K562 (cell line): Measurements from ENCODE around the gene HEXIM1. TPM values are rescaled to one million over a fixed set of nuclear protein-coding genes. Genes with fewer than 3 reads are reported as not detected.

ENCODE experiments used
- BRD4 ChIP-seq: fragments of 200-600 bp; sonication (generic); IDR thresholded peaks from 2 replicates; pipeline ENCODE4 v1.6.1; 2017; ENCODE audit warnings: inconsistent platforms
- CBFA2T2 ChIP-seq: fragments of 450-650 bp; conservative IDR thresholded peaks from 2 replicates; pipeline ENCODE4 v1.6.1; 2017; ENCODE audit warnings: mild to moderate bottlenecking
- DACH1 ChIP-seq: fragments of 450-650 bp; IDR thresholded peaks from 2 replicates; pipeline ENCODE4 v1.6.1; 2018; ENCODE audit not compliant: partially characterized antibody
- ETS2 ChIP-seq: IDR thresholded peaks from 2 replicates; pipeline ENCODE4 v1.6.1; 2016; ENCODE audit warnings: borderline replicate concordance, missing genetic modification characterization, mild to moderate bottlenecking, moderate library complexity, missing compliant biosample characterization; ENCODE audit not compliant: poor library complexity, severe bottlenecking
- GTF2B ChIP-seq: IDR thresholded peaks from 2 replicates; pipeline ENCODE4 v1.6.1; 2011; ENCODE audit not compliant: insufficient read length; ENCODE audit errors: extremely low read depth
- HDAC3 ChIP-seq: fragments of 450-650 bp; IDR thresholded peaks from 2 replicates; pipeline ENCODE4 v1.6.1; 2018; ENCODE audit warnings: borderline replicate concordance, mild to moderate bottlenecking, moderate library complexity; ENCODE audit not compliant: partially characterized antibody
- HNRNPL ChIP-seq: fragments of 200-400 bp; formaldehyde crosslinking; IDR thresholded peaks from 2 replicates; pipeline ENCODE4 v1.6.1; 2017; ENCODE audit warnings: low read depth, mild to moderate bottlenecking, low read length
- JUNB ChIP-seq: fragments of 450-650 bp; formaldehyde crosslinking; conservative IDR thresholded peaks from 2 replicates; pipeline ENCODE4 v1.4.0; 2020; ENCODE audit warnings: mild to moderate bottlenecking
- KDM2B ChIP-seq: fragments of 250-450 bp; sonication (Bioruptor Pico); IDR thresholded peaks from 2 replicates; pipeline ENCODE4 v1.8.0; 2021; ENCODE audit warnings: mild to moderate bottlenecking, moderate library complexity
- KHSRP ChIP-seq: fragments of 450-650 bp; IDR thresholded peaks from 2 replicates; pipeline ENCODE4 v1.6.1; 2017
- MYBL2 ChIP-seq, 2 experiments: fragments of 450-650 bp in 1 of 2; sonication (generic) in 1 of 2; formaldehyde crosslinking in 1 of 2; IDR thresholded peaks; 2 replicates each; pipeline versions ENCODE4 v1.6.1 to v1.8.1; 2017 to 2022; ENCODE audit warnings: borderline replicate concordance in 1 of 2, inconsistent platforms in 1 of 2, low read depth in 1 of 2, mild to moderate bottlenecking in 1 of 2, missing genetic modification reagents in 1 of 2, moderate library complexity in 1 of 2
- PHF8 ChIP-seq: fragments of 200-600 bp; sonication (generic); IDR thresholded peaks from 2 replicates; pipeline ENCODE4 v1.6.1; 2012; ENCODE audit warnings: mixed run types, mild to moderate bottlenecking, inconsistent platforms, low read length, moderate library complexity, borderline replicate concordance
- PRMT5 ChIP-seq: sonication (generic); formaldehyde crosslinking; IDR thresholded peaks from 2 replicates; pipeline ENCODE4 v1.5.0; 2020; ENCODE audit warnings: missing genetic modification reagents
- RBBP5 ChIP-seq: fragments of 200-600 bp; sonication (generic); IDR thresholded peaks from 2 replicates; pipeline ENCODE4 v1.6.1; 2012; ENCODE audit warnings: borderline replicate concordance, mild to moderate bottlenecking, low read length, control low read depth, inconsistent platforms; ENCODE audit not compliant: insufficient read depth, poor library complexity, severe bottlenecking
- SAP30 ChIP-seq: fragments of 200-600 bp; sonication (generic); IDR thresholded peaks from 2 replicates; pipeline ENCODE4 v1.6.1; 2012; ENCODE audit warnings: borderline replicate concordance, low read depth, mild to moderate bottlenecking, moderate library complexity, low read length, control low read depth, inconsistent platforms; ENCODE audit not compliant: insufficient read depth, poor library complexity, severe bottlenecking
- SPI1 ChIP-seq: IDR thresholded peaks from 2 replicates; pipeline ENCODE4 v1.6.1; 2011; ENCODE audit warnings: low read depth, low read length, control low read depth, borderline replicate concordance
- U2AF1 ChIP-seq: fragments of 200-400 bp; formaldehyde crosslinking; optimal IDR thresholded peaks from 2 replicates; pipeline ENCODE3; 2017; ENCODE audit warnings: mild to moderate bottlenecking, low read depth, low read length, moderate library complexity
- ZNF224 ChIP-seq: sonication (generic); formaldehyde crosslinking; IDR thresholded peaks from 2 replicates; pipeline ENCODE4 v1.8.0; 2022; ENCODE audit warnings: mild to moderate bottlenecking, missing genetic modification reagents
- polyA plus RNA-seq, 8 experiments: library from polyadenylated mRNA; depleted of rRNA in 4 of 8; stranded (reverse) in 5 of 8; unstranded in 3 of 8; fragments of >200 nt; fragmentation: Nextera tagmentation in 2 of 8; fragmentation: Illumina TruSeq in 1 of 8; extraction: Ambion mirVana in 2 of 8; extraction: Trizol in 1 of 8; gene quantifications; 2 replicates each; pipeline versions ENCODE4 v1.2.1 to v1.2.3, GENCODE V29; 2011 to 2014; ENCODE audit warnings: inconsistent platforms in 1 of 8, missing spikeins in 1 of 8
- total RNA-seq, 7 experiments: library from RNA; depleted of rRNA in 6 of 7; stranded (reverse); fragments of >200 nt in 6 of 7; fragmentation: Illumina TruSeq in 2 of 7; extraction: Trizol in 2 of 7; gene quantifications; 2 replicates each; pipeline versions ENCODE4 v1.2.1 to v1.2.3, GENCODE V29; 2011 to 2021; ENCODE audit warnings: low replicate concordance in 1 of 7
- TF ChIP-seq, protein P1 (sequence below): fragments of 250-450 bp; sonication (Bioruptor Pico); IDR thresholded peaks from 2 replicates; pipeline ENCODE4 v1.4.0; 2020

Gene HEXIM1
- total and polyA plus RNA-seq, 9 of the 15 experiments (the other 6 are each of a cell fraction or from before 2014, with no cell fraction given): 1.4 to 28.3 (median 9.1) TPM

DNA sequence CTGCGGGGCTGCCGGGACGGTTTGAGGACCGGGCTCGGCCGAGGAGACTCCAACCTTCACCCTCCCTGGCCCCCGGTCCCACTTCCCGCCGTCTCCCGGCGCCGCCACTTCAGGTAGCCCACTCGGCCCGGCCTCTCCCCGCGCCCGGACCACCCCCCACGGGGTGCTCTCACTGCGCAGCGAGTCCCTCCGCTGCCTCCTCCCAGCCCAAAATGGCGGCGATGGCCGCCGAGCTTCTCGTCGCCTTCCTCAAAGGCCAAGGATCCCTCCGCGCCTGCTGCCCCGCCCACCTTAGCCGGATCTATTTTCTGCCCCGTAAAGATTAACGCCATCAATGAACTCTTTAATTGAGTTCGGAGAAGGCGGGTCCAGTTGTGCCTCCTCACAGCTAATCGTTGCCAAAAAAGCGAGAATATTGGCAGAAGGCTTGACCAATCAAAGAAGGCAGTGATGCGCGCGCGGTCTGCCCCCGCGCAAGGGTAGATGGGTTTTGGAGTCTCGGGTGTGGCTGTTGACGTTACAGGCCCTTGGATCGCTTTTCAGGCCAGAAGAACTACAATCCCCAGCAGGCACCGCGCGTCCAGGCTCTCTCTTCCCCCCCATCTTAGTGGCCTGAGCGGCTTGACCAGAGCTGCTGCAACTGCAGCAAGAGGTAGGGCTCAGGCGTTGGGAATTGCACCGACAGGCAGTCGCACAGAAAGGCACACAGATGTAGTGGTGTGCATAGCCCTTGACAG is 13.2 kb downstream of the HEXIM1 start, which contains the start of gene HEXIM2 (continued):
- TF ChIP-seq PRMT5 (CRISPR knock-in tag) (peak; percentile 49; the same call in 1 of the 2 replicates), SPI1 (0 out of 2 replicates have a peak, but pooled peaks have one; percentile 28), HNRNPL (no peak), SAP30 (peak; percentile 37), RBBP5 (peak; percentile 69), ETS2 (tag) (no peak), JUNB (no peak), BRD4 (peak; percentile 100), CBFA2T2 (no peak), MYBL2 (IDR thresholded peaks at IDR 0.05; ENCODE audit: low read depth) (no peak), MYBL2 (CRISPR knock-in tag; IDR thresholded peaks at IDR 0.05; ENCODE audit: borderline replicate concordance) (no peak), DACH1 (peak; percentile 55), KDM2B (peak; percentile 80; the same call in 1 of the 2 replicates), HDAC3 (no peak), PHF8 (peak; percentile 95), KHSRP (no peak), ZNF224 (no peak), U2AF1 (peak; percentile 98), GTF2B (no peak)
- TF ChIP-seq, protein P1, sequence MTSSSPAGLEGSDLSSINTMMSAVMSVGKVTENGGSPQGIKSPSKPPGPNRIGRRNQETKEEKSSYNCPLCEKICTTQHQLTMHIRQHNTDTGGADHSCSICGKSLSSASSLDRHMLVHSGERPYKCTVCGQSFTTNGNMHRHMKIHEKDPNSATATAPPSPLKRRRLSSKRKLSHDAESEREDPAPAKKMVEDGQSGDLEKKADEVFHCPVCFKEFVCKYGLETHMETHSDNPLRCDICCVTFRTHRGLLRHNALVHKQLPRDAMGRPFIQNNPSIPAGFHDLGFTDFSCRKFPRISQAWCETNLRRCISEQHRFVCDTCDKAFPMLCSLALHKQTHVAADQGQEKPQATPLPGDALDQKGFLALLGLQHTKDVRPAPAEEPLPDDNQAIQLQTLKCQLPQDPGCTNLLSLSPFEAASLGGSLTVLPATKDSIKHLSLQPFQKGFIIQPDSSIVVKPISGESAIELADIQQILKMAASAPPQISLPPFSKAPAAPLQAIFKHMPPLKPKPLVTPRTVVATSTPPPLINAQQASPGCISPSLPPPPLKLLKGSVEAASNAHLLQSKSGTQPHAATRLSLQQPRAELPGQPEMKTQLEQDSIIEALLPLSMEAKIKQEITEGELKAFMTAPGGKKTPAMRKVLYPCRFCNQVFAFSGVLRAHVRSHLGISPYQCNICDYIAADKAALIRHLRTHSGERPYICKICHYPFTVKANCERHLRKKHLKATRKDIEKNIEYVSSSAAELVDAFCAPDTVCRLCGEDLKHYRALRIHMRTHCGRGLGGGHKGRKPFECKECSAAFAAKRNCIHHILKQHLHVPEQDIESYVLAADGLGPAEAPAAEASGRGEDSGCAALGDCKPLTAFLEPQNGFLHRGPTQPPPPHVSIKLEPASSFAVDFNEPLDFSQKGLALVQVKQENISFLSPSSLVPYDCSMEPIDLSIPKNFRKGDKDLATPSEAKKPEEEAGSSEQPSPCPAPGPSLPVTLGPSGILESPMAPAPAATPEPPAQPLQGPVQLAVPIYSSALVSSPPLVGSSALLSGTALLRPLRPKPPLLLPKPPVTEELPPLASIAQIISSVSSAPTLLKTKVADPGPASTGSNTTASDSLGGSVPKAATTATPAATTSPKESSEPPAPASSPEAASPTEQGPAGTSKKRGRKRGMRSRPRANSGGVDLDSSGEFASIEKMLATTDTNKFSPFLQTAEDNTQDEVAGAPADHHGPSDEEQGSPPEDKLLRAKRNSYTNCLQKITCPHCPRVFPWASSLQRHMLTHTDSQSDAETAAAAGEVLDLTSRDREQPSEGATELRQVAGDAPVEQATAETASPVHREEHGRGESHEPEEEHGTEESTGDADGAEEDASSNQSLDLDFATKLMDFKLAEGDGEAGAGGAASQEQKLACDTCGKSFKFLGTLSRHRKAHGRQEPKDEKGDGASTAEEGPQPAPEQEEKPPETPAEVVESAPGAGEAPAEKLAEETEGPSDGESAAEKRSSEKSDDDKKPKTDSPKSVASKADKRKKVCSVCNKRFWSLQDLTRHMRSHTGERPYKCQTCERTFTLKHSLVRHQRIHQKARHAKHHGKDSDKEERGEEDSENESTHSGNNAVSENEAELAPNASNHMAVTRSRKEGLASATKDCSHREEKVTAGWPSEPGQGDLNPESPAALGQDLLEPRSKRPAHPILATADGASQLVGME: peak; percentile 75; the same call in 1 of the 2 replicates
